ENCODE data around the gene TMPRSS3.

DNA sequence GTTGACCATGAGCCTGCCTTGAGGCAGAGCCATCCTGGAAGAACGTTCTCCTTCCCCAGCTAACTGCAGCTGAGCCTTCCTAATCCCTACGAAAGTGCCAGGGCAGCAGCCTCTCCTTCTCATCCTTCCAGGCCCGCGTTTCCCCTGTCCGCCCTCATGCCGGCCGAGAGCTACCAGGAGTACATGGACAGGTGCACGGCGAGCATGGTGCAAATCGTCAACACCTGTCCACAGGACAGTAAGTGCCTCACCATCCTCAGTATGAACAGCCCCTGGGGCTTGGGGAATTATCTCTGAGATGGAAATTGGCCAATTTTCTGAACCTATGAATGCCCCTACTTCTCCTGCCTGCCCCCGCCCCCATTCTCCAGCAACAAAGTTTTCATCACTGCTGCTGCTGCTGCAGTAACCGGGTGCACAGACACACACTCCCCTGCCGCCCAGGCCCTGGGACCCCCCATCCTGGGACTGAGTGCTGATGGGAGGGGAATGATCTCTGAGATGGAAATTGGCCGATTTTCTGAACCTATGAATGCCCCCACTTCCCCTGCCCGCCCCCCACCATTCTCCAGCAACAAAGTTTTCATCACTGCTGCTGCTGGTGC lies 47.4 kb upstream of the TMPRSS3 start:
- no peak for TF ChIP-seq POLR2AphosphoS5 (IDR thresholded peaks at IDR 0.05; ENCODE audit: low read depth, low read length)
- no peak for TF ChIP-seq ELF1 (IDR thresholded peaks at IDR 0.05)
- no peak for TF ChIP-seq JUND (IDR thresholded peaks at IDR 0.05)
- TF ChIP-seq, protein P1, sequence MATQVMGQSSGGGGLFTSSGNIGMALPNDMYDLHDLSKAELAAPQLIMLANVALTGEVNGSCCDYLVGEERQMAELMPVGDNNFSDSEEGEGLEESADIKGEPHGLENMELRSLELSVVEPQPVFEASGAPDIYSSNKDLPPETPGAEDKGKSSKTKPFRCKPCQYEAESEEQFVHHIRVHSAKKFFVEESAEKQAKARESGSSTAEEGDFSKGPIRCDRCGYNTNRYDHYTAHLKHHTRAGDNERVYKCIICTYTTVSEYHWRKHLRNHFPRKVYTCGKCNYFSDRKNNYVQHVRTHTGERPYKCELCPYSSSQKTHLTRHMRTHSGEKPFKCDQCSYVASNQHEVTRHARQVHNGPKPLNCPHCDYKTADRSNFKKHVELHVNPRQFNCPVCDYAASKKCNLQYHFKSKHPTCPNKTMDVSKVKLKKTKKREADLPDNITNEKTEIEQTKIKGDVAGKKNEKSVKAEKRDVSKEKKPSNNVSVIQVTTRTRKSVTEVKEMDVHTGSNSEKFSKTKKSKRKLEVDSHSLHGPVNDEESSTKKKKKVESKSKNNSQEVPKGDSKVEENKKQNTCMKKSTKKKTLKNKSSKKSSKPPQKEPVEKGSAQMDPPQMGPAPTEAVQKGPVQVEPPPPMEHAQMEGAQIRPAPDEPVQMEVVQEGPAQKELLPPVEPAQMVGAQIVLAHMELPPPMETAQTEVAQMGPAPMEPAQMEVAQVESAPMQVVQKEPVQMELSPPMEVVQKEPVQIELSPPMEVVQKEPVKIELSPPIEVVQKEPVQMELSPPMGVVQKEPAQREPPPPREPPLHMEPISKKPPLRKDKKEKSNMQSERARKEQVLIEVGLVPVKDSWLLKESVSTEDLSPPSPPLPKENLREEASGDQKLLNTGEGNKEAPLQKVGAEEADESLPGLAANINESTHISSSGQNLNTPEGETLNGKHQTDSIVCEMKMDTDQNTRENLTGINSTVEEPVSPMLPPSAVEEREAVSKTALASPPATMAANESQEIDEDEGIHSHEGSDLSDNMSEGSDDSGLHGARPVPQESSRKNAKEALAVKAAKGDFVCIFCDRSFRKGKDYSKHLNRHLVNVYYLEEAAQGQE (IDR thresholded peaks at IDR 0.05; ENCODE audit: low read depth, low read length) = no peak
- TF ChIP-seq NFIC (IDR thresholded peaks at IDR 0.05; ENCODE audit: borderline replicate concordance) = no peak
